GM12878 (cell line): ENCODE results near the gene ABHD17A. TPM values are rescaled to one million over a fixed set of nuclear protein-coding genes. Genes with fewer than 3 reads are reported as not detected.
A peak's percentile ranks its signal among the peaks of the same experiment; 100 is the strongest.

Source experiments
- CHD2 ChIP-seq: IDR thresholded peaks from 2 replicates; pipeline ENCODE4 v1.6.1; 2011; ENCODE audit warnings: low read depth, low read length, improper control_type of control experiment, borderline replicate concordance
- GABPA ChIP-seq: IDR thresholded peaks from 2 replicates; pipeline ENCODE4 v1.6.1; 2014; ENCODE audit warnings: antibody characterized with exemption, low read depth, mild to moderate bottlenecking, inconsistent platforms
- NBN ChIP-seq: fragments of 450-650 bp; IDR thresholded peaks from 2 replicates; pipeline ENCODE4 v1.6.1; 2016
- NFYB ChIP-seq: IDR thresholded peaks from 2 replicates; pipeline ENCODE4 v1.6.1; 2011; ENCODE audit warnings: low read depth, mild to moderate bottlenecking, low read length, improper control_type of control experiment, moderate library complexity; ENCODE audit not compliant: insufficient read depth
- NR2F1 ChIP-seq: fragments of 450-650 bp; conservative IDR thresholded peaks from 2 replicates; pipeline ENCODE4 v1.6.1; 2017; ENCODE audit warnings: mild to moderate bottlenecking
- NRF1 ChIP-seq: conservative IDR thresholded peaks from 2 replicates; pipeline ENCODE4 v1.6.1; 2011; ENCODE audit warnings: mild to moderate bottlenecking, low read depth, low read length, improper control_type of control experiment
- RELA ChIP-seq: fragments of 450-650 bp; IDR thresholded peaks from 2 replicates; pipeline ENCODE4 v1.8.0; 2014; ENCODE audit warnings: borderline replicate concordance; ENCODE audit not compliant: partially characterized antibody
- RELB ChIP-seq: fragments of 450-650 bp; IDR thresholded peaks from 2 replicates; pipeline ENCODE4 v1.6.1; 2017; ENCODE audit warnings: low read depth, mild to moderate bottlenecking, moderate library complexity
- SIN3A ChIP-seq: IDR thresholded peaks from 2 replicates; pipeline ENCODE4 v1.6.1; 2012; ENCODE audit warnings: low read depth, low read length, improper control_type of control experiment
- SRF ChIP-seq, 2 experiments: IDR thresholded peaks; 2 replicates each; pipeline ENCODE4 v1.6.1; 2011; ENCODE audit warnings: low read depth in 2 of 2, low read length in 2 of 2, mild to moderate bottlenecking in 1 of 2, moderate library complexity in 1 of 2
- ZNF687 ChIP-seq: fragments of 450-650 bp; IDR thresholded peaks from 2 replicates; pipeline ENCODE4 v1.6.1; 2017; ENCODE audit warnings: mild to moderate bottlenecking, moderate library complexity
- polyA plus RNA-seq, 11 experiments: library from polyadenylated mRNA; depleted of rRNA in 4 of 11; unstranded in 6 of 11; stranded (reverse) in 5 of 11; fragments of >200 nt; fragmentation: Nextera tagmentation in 4 of 11; fragmentation: Illumina TruSeq in 1 of 11; extraction: Ambion mirVana in 4 of 11; extraction: Trizol in 1 of 11; gene quantifications; 1 replicate in 1 of 11; 2 replicates in 10 of 11; pipeline versions ENCODE4 v1.2.1 to v1.2.3, GENCODE V29; 2011 to 2016; ENCODE audit warnings: inconsistent platforms in 2 of 11, missing spikeins in 2 of 11, low read depth in 1 of 11
- total RNA-seq, 4 experiments: library from RNA; depleted of rRNA in 3 of 4; stranded (reverse); fragments of >200 nt in 3 of 4; fragmentation: Illumina TruSeq in 1 of 4; extraction: Trizol in 1 of 4; gene quantifications; 2 replicates each; pipeline versions ENCODE4 v1.2.1 to v1.2.3, GENCODE V29; 2013 to 2021
- TF ChIP-seq, protein P1 (sequence below): IDR thresholded peaks from 2 replicates; pipeline ENCODE4 v1.6.1; 2011; ENCODE audit warnings: low read depth, low read length, improper control_type of control experiment, borderline replicate concordance
- TF ChIP-seq, protein P2 (sequence below): fragments of 450-650 bp; conservative IDR thresholded peaks from 2 replicates; pipeline ENCODE4 v1.6.1; 2017; ENCODE audit warnings: mild to moderate bottlenecking, moderate library complexity
- TF ChIP-seq, protein P3 (sequence below): IDR thresholded peaks from 2 replicates; pipeline ENCODE4 v1.6.1; 2011; ENCODE audit warnings: borderline replicate concordance, low read depth, mild to moderate bottlenecking, moderate library complexity, mixed read lengths, low read length; ENCODE audit not compliant: insufficient read depth; ENCODE audit errors: extremely low read length

ABHD17A gene
- total and polyA plus RNA-seq, 10 of the 15 experiments (the other 5 are each of a cell fraction or from before 2014, with no cell fraction given): 0.13 to 126 (median 28.8) TPM; not detected in 1

DNA sequence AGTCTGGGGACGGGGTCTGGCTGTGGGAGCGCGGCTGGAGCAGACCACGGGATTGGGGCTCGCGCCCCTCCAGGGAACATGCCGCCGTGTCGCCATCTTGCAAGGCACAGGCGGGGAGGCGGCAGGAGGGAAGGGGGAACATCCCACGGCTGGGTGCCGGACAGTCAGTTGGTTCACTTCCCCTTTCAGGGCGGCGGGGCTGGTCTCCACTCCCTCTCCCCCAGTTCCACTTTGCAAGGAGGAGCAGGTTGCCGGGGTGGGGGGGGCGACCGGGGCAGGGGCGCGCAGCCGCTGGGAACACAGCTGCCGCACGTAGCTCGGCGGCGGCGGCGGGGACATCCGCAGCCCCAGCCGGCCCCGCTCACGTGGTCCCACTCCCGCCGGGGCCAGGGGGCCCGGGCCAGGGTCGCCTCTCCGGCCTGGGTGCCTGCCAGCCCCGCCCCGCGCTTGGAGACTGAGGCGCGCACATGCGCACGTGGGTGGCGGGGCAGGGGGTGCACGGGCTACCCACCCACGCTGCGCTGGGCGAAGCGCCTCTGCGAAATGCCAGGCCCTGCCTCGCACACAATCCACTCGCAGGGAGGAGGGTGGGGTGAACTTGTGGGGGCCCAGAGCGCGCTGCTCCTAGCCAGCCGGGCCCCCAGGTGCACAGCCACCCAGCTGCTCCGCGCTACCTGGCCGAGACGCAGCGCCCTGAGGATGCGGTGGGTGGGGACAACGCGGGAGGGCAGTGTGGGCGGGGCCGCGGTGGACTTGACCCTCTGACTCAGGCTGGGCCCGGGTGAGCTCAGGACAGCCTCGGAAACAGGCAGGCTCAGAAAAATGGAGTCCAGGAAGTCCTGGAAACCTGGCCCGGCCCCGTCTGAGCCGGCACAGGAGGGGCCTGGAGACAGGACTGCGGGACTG is 28.3 kb downstream of the ABHD17A start (continued):
- TF ChIP-seq RELB (0 out of 2 replicates have a peak, but pooled peaks have one; percentile 7), RELA (peak; percentile 52), NBN (no peak), SRF (IDR thresholded peaks at IDR 0.05; ENCODE audit: low read depth in 2 of 2, low read length in 2 of 2) (no peak), NR2F1 (peak; percentile 51; the same call in 1 of the 2 replicates), NRF1 (peak; percentile 42), SIN3A (peak; percentile 35; the same call in 1 of the 2 replicates), NFYB (no peak), ZNF687 (peak; percentile 71; the same call in 1 of the 2 replicates), CHD2 (0 out of 2 replicates have a peak, but pooled peaks have one; percentile 11), GABPA (no peak)
- TF ChIP-seq, protein P1, sequence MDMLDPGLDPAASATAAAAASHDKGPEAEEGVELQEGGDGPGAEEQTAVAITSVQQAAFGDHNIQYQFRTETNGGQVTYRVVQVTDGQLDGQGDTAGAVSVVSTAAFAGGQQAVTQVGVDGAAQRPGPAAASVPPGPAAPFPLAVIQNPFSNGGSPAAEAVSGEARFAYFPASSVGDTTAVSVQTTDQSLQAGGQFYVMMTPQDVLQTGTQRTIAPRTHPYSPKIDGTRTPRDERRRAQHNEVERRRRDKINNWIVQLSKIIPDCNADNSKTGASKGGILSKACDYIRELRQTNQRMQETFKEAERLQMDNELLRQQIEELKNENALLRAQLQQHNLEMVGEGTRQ: no peak; the same call in 1 of the 2 replicates
- TF ChIP-seq, protein P2, sequence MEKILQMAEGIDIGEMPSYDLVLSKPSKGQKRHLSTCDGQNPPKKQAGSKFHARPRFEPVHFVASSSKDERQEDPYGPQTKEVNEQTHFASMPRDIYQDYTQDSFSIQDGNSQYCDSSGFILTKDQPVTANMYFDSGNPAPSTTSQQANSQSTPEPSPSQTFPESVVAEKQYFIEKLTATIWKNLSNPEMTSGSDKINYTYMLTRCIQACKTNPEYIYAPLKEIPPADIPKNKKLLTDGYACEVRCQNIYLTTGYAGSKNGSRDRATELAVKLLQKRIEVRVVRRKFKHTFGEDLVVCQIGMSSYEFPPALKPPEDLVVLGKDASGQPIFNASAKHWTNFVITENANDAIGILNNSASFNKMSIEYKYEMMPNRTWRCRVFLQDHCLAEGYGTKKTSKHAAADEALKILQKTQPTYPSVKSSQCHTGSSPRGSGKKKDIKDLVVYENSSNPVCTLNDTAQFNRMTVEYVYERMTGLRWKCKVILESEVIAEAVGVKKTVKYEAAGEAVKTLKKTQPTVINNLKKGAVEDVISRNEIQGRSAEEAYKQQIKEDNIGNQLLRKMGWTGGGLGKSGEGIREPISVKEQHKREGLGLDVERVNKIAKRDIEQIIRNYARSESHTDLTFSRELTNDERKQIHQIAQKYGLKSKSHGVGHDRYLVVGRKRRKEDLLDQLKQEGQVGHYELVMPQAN: peak; percentile 74
- TF ChIP-seq, protein P3, sequence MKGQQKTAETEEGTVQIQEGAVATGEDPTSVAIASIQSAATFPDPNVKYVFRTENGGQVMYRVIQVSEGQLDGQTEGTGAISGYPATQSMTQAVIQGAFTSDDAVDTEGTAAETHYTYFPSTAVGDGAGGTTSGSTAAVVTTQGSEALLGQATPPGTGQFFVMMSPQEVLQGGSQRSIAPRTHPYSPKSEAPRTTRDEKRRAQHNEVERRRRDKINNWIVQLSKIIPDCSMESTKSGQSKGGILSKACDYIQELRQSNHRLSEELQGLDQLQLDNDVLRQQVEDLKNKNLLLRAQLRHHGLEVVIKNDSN: peak; percentile 60
